Activated CD8-positive, alpha-beta memory T cell treated with anti-CD3 and anti-CD28 coated beads for 4 hours (primary cell): ENCODE measurements around the gene LAMTOR5.
"Not testable (repeated sequence)": the region's sequence is repeated elsewhere in the genome, so short reads cannot be mapped to it uniquely, and the experiment has no call there.

Experiments used
- DNase-seq, 2 donors: peaks; one replicate each; pipeline ENCODE4 v3.0.0-alpha.2; 2020; ENCODE audit warnings: low read depth in 2 of 2

LAMTOR5 gene

GRCh38 chr1:110407260-110408210, at the start of gene LAMTOR5:
TSS of gene LAMTOR5 (minus strand) at chr1:110407694. CDS start at chr1:110407620, 74 bp downstream.
- peak; percentile 80 to 85 for DNase-seq

- no peak for DNase-seq
Observed at GRCh38 chr1:110457206-110457605, 49.7 kb upstream of the LAMTOR5 start.

- DNase-seq = no peak
Observed at GRCh38 chr1:110455151-110455550, 47.7 kb upstream of the LAMTOR5 start.

DNA sequence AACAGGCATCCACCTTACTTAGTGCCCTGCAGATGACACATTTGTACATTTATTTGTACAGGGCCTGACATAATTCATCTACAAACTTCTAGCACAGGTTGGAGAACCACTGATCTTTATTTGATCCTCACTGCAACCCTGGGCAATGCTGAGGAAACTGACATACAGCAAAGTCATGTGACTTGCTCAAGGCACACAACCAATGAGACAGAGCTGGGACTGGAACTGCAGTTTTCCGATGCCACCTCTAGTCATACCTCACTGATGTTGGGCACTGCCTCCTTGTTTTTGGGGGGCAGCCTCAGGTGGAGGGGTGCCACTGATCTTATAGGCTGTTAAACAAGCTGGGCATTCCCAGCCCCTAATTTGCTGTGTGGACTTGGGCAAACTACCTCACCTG, 46.8 kb upstream of the LAMTOR5 start:
- DNase-seq = no peak

GRCh38 chr1:110453829-110454228, 46.3 kb upstream of the LAMTOR5 start:
- DNase-seq = no peak

DNA sequence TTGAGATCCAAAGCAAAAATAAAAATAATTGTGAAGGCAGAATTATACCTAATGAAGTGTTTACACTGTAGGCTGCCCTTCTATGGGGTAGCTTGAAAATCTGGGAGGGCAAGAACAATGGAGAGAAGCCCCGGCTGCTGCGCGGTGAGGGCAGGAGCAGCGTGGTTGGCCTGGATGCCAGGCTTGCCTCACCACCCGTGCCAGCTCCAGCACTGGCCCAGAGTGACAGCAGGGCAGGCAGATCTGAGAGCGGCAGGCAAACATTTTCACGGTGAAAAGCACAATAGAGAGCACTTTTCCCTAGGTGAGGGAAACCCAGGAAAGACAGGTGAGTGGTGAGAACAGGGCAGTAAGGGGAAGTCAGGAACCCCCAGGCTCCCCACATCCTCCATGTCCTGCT, 44.8 kb upstream of the LAMTOR5 start:
- DNase-seq = no peak

GRCh38 chr1:110450929-110451328, 43.4 kb upstream of the LAMTOR5 start, which contains the start of gene PROK1:
TSS of gene PROK1 (plus strand) at chr1:110451149. CDS start at chr1:110451217, 68 bp downstream.
- no peak for DNase-seq

DNA sequence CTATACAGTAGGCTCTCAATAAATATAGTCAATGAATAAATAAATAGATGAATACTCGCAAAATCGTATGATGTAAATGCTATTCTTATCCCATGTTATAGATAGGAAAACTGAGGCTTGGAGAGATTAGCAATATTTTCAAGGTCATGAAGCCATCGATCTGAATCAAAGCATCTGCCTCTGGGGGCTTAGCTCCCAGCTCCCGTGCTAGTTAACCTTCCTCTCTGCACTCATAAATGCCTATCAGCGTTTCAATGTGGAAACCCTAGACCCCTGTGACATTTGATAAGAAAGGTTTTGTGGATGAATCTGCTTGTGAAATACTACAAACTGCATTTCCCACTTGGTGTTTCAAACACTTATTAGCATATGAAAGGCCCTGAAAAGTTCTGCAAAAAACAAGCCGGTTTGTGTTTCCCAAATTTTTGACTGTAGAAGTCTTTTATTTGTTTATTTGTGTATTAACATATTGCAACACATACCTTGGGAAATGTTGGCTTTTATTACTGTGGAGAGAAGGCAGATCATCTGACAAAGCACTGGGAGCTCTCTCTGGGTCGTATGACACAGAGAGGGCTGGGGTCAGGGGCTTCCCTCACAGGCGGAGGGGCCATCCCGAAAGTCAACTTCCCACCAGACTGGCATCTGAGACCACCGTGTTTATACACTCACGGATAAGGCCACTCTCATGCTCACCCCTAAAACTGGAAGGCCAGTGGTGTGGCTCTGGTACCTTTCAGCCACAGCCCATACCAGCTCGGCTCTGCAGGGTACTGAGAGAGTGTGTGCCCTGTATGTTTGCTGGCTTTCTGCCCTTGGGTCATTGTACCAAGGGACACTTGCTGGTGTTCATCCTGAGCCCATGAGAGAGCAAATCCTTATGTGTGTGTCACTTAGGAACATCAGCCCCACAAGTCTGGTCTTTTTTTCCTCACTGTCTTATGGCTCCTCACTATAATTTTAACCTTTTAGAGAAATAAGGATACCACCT, 42.5 kb upstream of the LAMTOR5 start:
- no peak for DNase-seq

GRCh38 chr1:110444561-110444960, 37.1 kb upstream of the LAMTOR5 start:
- no peak for DNase-seq

- no peak for DNase-seq
Observed at GRCh38 chr1:110443451-110443850, 36.0 kb upstream of the LAMTOR5 start.

DNA sequence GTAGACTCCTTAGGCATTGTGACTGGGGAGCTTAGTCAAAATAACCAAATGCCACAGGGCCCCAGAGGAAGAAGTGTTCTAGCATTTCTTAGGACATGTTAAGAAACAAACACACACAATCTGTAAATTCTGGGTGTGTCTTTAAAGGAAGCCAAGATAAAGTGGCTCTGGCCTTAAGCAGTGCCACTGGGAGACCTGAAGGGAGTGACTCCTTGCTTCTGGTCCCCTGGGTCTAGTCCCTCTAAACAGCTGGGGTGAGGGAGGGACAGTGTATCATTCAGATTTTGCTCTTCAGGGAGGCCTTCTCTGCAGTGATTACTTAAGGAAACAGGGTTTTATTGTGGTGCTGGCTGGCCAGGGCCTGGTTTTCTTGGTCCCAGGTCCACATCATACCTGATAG, 34.4 kb upstream of the LAMTOR5 start:
- no peak for DNase-seq

DNA sequence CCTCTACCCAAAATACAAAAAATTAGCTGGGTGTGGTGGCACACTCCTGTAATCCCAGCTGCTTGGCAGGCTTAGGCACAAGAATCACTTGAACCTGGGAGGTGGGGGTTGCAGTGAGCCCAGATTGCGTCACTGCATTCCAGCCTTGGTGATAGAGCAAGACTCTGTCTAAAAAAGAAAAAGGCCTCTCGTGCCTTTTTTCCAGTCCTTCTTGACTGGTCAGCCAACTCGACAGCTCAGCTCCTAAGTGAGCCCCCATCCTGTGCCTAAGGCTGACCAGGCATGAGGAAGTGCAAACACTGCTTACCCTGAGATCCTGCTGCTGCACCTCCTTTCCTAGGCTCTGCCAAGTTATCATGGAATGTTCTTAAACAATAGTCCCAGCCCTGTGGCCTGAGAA, 33.4 kb upstream of the LAMTOR5 start:
- DNase-seq = no peak

DNA sequence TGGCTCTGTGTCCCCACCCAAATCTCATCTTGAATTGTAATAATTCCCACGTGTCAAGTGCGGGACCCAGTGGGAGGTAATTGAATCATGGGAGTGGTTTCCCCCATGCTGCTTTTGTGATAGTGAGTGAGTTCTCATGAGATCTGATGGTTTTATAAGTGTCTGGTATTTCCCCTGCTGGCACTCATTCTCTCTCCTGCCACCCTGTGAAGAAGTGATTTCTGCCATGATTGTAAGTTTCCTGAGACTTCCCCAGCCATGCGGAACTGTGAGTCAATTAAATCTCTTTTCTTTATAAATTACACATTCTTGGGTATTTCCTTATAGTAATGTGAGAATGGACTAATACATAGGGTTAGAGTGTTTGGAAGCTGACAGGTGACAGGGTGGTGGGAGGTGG, 32.4 kb upstream of the LAMTOR5 start:
- not testable (repeated sequence) for DNase-seq

DNA sequence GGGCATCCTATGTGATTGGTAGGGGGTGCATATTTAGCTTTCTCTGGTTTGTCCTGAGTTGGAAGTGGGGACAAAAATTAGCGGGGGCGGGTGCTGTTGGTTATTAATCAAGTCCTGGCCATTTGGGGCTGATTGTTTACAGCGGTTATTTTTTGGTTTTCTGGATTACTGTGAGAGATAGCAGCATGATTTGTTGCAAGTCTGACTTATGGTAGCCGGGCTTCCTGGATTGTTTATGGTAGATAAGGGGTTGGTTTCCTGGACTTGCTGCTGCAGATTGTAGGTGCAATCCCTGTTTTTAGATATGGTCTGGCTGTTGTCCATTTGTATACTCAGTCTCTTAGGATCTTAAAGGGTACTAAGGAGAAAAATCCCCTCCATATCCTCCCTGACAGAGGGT, 31.4 kb upstream of the LAMTOR5 start:
- no peak for DNase-seq

GRCh38 chr1:110437645-110438299, 30.3 kb upstream of the LAMTOR5 start:
- DNase-seq = not testable (repeated sequence)

- DNase-seq = no peak
Observed at GRCh38 chr1:110436635-110437034, 29.1 kb upstream of the LAMTOR5 start.

GRCh38 chr1:110434946-110435345, 27.5 kb upstream of the LAMTOR5 start:
- no peak for DNase-seq

GRCh38 chr1:110433803-110434202, 26.3 kb upstream of the LAMTOR5 start:
- no peak for DNase-seq

DNA sequence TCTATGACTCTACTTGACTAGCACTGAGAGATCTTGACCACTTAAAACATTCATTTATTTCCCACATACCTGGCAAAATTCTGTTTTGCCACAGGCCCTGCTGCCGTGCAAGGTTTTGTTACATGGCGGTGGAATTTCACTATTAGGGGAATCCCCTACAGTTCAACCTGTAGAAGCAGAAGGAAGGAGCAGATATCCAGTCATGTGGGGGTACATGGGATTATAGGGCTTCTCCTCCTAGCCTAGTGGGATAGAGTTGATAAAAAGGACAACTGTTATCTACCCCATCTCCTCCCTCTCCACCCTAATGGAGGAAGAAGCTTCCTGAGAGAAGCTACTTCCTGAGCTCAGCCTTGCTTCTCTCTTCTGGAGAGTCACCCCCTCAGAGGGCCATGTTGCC, 25.7 kb upstream of the LAMTOR5 start:
- no peak for DNase-seq

GRCh38 chr1:110430901-110431300, 23.4 kb upstream of the LAMTOR5 start:
- DNase-seq = no peak

- DNase-seq = no peak
Observed at GRCh38 chr1:110430366-110430765, 22.9 kb upstream of the LAMTOR5 start.

DNA sequence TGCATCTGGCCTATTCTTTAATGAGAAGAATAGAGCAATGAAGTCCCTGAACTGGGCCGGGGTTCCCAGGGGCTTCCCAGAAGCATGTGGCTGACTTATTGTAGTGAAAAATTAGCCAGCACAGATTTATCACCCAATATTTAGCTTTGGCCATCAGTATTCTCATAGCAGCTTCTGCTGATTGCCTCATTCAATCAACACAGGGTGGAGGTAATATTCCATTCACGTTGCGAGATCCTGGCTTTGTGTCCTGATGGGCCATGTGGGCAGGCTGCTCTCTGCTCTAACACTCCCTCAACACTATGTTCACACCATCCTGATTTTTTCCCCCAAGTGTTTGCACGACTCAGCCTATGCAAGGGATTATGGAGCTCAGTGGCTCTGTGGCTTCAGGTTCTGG, 21.5 kb upstream of the LAMTOR5 start:
- no peak for DNase-seq
